Hypothalamus (tissue), 51 donors: ENCODE results near the gene AOPEP.
"Not testable (repeated sequence)": the region's sequence is repeated elsewhere in the genome, so short reads cannot be mapped to it uniquely, and the experiment has no call there.

Source experiments
- DNase-seq, 51 donors: peaks; one replicate each; lab custom pipeline; 2025; lab: John Stamatoyannopoulos, UW

Gene AOPEP

DNA sequence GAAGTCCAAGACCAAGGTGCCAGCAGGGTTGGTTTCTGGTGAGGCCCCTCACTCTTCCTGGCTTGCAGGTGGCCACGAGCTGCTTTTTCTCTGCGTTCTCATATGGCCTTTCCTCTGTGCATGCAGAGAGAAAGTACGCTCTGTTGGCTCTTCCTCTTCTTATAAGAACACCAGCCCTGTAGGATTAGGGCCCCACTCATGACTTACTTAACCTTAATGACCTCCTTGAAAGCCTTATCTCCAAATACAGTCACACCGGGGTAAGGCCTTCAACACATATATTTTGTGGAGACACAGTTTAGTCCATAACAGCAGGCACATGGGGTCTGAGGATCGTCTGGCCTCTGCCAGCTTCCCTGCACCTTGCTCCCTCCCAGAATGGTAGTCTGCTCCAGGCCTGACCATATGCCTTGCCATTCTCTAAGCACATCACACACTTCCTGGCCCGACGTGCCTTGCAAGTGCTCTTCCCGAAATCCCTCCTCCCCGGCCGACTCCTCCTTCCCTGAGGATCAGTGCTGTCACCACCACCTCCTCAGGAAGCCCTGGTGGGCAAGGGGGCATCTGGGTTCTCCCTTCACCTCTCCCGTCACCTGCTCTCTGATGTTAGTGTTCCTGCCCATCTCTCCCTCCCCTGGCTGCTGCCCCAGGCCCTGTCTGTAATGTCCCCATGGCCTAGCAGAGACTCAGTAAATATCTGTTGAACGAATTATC lies 200.7 kb downstream of the AOPEP start:
- DNase-seq = no peak

DNA sequence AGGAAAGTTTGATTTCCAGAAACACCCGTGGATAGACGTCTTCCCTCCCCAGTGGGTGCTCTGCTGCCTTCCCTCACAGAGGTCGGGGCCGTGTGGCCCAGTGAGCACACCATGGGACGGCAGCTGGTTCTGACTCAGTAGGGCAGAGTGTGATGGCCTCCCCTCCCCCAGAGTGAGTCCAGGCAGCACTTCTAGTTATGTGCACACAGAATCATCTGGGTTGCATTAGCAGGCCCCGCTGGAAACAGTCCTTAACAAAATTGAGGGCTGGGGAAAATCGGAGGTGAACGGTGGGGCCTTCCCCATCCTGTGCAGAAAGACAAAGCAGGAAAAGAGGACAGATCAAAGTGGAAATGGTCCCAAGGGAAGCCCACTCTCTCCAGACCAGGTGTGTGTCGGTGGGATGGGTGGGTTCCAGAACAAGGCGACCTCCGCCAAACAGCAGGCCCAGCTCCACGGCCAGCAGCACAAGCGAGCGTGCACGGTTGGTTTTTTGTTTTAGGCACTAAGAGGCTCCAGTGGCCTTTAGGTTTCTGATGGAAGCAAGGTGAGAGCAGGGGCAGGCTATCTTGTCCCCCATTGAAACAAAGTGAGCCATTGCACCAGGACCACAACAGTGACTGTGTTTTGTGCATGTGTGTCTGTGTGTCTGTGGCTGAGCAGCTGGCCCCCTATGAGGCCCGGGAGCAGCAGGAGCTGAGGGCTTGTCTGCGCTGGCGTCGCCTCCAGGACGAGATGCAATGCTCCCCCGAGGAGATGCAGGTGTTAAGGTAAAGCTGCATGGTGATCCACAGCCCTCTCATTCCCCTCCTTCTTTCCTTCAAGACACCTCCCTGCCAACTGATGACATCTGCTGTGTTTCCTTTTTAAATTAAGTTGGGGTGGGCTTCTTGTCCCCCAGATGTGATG lies 201.5 kb downstream of the AOPEP start:
- DNase-seq = no peak

DNA sequence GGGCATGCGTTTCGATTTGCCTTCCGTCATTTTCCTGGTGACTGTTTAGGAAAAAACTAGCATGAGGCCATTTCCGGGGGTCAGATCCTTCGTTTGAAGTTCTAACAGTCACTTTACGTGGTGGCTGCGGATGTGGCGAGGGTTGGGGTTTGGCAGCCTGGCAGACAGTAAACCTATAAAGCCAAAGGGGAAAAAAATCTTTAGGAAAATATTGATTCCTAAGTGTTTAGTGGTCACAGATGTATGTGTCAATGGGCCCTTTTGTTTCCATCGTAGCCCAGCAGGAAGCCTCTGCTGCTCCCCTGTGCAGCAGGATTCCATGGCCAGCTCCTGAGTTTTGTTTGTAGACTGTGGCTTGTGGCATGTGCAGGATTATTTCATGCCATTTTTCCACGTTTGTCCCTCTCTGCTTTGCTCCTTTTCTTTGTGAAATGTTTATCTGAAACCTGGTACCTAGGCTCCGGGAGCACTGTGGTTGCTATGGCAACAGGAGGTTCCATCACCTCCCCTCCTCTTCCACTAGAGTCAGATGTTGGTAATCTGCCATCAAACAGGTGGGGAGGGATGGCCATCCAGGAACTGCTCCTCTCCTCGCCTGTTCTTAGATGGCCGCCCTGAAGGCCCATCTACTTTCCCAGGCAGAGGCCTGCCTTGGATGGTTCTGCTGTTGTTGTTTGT lies 202.3 kb downstream of the AOPEP start:
- peak in 1 of 51 donors; percentile 19 for DNase-seq

DNA sequence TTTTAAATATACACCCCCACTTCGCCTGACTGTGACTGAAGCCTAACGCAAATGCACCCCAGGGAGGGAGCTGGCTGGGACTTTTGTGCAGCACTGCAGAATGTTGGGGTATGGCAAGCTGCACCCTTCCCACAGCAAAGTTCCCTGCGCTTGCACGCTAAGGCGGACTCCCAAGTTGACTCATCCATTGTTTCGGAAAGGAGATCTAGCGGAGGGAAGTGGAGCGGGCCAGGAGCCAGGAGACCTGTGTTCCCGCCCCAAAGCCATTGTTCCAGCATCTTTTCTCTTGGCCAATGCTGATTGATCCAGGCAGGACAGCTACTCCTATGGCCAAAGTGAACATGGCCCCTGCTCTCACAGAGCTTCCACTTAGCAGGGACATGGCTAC lies 202.9 kb downstream of the AOPEP start:
- DNase-seq = no peak

DNA sequence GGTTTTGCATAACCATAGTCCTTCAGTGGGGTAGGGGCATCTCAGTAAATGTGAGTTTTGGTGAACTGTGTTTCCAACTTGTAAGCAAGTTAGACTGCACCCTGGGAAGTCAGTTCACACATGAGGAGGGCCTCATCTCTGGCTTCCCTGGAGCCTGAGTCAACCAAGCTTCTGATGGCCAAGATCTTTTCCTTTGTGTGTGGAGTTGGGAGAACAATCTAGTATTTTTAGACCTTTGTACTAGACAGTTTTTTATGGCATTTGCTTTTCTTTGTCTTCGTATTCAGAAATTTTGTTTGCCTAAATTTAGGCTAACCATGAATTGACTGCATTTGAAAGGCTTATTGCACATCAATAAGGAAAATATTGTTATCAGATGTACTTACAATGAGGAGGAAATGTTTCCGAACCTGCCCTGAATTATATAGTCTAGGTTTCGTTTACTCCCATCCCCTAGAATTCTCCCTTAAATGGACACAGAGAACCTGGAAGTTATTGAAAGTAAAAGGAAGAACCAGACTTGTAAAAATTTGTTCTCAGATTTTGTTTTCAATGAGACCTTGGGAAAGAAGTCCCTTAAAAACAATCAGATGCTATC lies 204.6 kb downstream of the AOPEP start:
- DNase-seq = no peak

DNA sequence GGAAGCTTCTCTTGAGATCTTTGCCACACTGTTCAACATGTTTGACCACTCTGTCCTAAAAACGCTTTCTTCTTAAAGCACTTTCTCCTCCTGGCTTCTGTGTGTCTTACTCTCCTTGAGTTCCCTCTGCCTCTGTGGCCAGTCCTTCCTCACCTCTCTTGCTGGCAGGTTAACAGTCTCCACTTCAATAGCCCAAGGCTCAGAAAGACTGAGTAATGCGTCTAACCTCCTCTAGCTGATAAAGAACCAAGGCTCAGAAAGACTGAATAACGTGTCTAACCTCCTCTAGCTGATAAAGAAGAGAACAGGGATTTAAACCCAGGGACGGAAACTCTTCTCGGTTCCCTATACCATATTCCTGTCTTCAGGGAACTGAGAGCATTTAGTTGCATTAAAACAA lies 205.2 kb downstream of the AOPEP start:
- DNase-seq = no peak

DNA sequence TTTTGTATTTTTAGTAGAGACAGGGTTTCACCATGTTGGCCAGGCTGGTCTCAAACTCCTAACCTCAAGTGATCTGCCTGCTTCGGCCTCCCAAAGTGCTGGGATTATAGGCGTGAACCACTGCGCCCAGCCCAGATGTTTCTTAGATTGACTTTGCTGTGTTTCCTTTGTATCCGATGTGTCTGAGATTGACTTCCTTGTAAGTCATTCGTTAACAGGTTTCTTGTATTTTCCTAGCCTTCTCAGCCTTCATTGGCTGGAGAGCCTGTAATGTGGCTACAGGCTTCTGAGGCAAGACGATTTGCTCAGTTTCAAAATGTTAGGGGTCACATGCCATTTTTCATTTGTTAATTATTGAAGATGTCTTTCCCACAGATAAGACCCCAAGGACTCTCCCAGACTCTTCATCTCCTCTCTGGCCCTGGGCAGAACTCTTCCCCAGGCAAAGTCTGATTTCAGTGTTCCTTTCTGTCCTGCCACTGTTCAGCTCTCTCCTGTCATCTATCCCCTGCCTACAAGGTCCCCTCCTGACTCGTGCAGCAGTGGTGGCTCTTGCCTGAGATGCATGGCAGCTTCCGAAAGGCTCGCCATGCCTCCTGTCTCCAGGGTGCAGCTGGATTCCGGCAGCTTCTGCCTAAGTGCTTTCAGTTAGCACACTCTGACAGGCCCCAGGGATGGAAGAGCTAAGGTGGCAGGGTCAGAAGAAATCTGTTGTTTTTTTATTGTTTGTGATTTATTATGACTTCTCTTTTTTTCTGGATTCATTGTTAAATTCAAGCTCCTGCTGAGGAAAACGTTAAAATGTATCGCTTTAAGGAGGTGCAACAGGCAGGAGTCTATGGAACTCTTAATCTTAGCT lies 206.4 kb downstream of the AOPEP start:
- no peak for DNase-seq

DNA sequence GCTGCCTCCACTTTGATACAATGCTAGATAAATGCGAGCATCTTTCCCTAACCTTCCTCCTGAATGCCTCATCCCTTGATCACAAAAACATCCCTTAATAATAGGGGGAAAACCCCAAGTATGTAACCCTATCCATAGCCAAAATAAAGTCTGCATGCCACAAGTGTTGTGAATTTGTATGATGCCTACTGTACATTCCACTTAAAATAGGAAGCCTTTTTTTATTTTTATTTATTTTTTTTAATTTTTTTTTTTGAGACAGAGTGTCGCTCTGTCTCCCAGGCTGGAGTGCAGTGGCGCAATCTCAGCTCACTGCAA lies 207.0 kb downstream of the AOPEP start:
- no peak for DNase-seq

DNA sequence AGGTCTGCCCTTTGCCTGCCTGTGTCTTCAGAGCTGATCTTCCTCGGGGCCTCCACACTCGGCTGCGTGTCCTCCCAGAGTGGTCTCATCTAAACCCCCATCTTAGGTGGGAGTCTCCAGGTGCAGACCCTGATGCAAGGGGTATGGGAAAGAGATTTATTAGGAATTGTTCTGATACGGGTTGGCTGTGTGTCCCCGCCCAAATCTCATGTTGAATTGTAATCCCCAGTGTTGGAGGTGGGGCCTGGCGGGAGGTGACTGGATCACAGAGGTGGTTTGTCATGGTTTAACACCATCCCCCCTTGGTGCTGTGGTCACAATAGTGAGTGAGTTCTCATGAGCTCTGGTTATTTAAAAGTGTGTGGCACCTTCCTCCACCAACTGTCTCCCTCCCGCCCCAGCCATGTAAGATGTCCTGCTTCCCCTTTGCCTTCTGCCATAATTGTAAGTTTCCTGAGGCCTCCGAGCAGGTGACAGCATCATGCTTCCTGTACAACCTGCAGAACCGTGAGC lies 208.4 kb downstream of the AOPEP start:
- no peak for DNase-seq

DNA sequence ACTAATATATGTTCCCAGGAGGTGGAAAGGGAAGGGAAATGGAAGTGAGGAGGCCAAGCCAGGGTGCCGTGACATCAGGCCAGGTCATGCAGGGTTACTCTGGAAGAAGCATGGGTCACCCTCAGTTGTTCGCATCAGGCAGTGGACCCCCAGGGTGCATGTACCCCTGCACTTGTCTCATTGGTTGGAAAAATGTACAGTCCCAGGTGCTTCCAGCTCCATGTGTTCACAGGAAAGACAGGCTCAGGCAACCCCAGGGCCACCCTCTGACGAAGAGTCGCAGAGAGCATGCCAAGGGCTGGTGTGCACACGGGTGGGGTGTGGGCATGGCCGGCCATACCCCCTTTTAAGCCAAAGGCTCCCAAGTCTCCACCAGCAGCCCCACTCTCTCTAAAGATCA lies 208.9 kb downstream of the AOPEP start:
- no peak for DNase-seq

DNA sequence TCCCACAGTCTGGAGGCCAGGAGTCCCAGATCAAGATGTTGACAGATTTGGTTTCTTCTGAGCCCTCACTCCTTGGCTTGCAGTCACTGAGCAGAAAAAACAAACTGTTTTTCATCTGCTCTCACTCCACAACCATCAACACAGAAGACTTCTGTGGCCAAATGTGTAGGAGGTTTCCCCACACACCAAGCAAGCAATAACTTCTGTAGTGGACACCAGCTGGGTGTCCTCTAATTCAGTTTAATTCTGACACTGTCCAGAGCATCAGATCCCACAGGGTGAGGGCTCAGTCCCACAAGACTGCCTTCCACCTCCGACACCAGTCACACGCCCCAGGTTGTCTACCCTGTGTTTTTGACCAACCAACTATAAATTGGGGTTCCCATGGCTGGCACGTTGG lies 209.9 kb downstream of the AOPEP start:
- DNase-seq = no peak

DNA sequence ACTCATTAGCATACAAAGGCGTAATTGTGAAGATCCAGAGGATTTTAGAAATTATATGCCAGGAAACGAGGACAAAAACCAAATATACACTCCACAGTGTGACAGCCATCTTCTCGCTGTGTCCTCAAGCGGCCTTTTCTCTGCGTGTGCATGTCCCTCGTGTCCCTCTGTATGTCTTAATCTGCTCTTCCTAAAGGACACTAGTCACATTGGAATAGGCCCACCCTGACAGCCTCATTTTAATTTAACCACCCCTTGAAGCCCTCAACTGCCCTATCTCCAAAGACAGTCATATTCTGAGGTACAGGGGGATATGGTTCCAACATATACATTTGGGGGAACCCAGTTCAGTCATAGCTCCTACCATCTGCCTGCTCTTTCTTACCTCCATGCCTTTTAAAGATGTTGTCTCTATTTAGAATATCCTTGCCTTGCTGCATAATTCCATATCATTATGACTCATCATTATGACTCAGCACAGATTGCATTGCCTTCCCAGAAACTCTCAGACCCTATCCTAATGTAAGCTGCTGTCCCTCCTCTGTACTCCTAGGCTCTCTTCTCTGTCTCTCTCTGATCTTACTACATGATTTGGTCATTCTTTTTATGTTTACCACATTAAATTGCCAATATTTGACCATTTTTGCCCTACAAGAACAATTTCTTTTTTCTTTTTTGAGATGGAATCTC lies 210.9 kb downstream of the AOPEP start:
- DNase-seq = no peak

DNA sequence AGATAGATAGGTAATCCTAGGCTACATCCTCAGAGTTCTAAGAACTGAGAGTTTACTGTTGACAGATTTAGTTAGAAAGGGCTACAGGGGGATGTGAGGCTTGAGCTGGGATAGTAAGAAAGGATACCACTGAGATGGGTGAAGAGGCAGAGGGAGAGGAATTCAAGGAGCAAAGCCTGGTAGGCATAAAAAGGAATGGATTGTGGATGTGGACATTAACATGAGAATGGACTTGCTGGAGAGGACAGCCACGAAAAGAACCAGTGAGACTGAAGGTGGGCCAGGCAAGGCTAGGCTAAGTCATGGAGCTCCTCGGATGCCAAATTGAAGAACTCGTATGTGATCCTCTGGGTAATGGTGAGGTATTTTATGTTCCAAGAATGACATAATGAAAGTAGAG lies 211.9 kb downstream of the AOPEP start:
- DNase-seq = no peak

DNA sequence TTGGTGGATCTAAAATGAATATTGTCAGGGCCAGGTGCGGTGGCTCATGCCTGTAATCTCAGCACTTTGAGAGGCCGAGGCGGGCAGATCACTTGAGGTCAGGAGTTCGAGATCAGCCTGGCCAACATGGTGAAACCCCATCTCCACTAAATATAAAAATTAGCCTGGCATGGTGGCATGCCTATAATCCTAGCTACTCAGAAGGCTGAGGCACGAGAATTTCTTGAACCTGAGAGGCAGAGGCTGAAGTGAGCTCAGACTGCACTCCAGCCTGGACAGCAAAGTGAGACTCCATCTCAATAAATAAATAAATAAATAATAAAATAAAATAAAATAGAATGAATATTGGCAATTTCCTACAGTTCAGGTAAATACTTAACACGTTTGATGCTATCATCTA lies 213.8 kb downstream of the AOPEP start:
- not testable (repeated sequence) for DNase-seq

DNA sequence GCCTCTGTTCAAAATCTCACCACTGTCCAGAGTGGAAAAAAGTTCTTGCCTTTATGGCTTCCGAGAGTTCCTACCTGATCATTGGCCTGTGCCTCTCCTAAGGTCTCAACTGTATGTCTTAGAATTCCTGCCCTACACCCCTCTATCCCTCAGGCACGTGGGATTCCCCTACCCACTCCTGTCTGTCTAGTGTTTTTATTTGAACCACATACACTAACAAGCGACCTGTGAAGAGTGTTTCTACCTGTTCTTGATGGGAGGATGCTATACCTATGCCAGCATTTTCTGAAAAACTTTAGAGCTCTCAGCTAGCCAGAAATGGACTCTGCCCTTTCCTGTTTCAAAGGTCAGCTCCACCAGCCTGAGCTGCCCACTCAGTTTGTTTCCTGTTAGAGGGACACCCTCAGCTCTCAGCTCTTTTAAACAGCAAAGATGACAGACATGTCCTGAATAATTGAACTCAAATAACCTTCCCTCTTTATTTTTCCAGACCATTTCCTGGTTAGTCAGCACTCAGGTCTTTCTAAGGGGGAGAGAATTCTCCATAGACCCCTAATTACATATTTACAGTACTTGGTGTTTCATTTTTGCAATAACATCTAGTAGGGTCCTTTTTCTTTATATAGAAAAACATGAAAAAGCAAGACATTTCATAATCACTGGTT lies 214.8 kb downstream of the AOPEP start:
- DNase-seq = no peak

DNA sequence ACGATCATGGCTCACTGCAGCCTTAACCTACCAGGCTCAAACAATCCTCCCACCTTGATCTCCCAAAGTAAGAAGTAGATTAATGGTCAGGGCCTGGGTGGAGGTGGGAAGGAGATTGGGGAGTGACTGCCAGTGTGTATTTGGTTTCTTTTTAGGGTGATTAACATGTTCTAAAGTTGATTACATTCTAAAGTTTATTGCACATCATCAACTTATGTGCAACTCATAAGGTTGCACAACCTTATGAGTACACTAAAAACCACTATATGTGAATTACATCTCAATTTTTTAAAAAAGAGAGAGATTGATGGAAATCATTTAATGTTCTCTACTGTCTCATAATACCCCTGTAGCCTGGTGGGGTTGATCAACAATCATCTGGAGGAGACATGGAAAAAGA lies 218.1 kb downstream of the AOPEP start:
- DNase-seq = no peak

DNA sequence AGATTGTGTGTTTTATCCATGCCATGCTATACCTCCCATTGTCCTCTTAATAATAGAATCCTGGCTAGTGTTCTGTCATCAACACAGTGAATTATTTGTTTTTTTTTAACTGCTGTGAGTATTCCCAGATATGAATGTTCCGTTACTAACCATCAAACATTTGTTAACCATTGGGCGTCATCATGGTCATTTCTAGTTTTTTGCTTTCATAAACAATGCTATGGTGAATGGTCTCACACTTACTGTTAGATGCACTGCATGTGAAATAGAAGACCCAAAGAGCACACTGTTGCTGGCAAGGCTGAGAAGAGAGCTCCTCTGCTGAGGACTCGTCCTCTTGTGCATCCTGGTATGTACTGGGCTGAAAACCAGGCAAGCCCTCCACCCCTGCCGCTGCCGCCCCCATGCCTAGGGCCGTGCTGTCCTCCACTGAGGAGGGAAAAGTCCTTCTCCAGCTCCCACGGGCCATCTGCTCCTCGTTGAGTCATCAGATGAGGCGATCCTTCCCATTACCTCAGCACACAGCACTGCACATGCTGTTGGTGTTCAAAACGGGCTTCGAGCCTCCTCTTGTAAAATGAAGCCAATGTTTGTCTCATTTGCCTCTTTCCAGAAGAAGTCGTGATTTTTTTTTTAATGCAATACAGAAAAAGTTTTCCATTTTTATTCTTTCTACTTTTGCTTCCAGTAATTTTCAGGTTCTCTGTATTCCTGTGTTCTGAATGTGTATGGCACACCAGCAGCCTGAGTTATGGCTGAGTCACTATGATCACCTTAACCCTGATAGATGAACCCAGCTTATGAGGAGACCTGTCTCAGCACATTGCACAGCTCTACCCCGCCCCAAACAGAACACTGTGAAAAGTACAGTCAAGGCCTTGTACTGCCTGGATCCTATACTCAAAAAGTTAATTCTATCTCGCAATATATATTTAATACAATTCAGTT lies 219.0 kb downstream of the AOPEP start:
- DNase-seq = peak in 13 of 51 donors; percentile 18 to 85 (median 33)

DNA sequence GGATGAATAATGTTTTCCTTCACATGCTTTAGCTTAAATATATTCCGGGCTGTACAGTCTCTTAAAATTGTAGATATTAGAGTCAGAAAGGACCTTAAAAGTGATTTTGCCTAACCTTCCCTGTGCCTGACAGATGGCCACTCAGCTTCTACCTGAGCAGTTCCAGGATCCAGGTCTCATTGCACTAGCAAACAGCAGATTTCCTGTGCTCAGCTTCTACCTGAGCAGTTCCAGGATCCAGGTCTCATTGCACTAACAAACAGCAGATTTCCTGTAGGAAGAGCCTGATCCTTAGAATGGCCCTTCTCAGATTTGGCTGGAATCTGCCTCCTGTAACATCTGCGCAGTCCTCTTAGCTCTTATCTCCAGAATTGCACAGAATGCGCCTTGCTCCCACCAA lies 219.8 kb downstream of the AOPEP start:
- DNase-seq = no peak
